ENCODE data around the gene EYS.

Gene EYS

DNA sequence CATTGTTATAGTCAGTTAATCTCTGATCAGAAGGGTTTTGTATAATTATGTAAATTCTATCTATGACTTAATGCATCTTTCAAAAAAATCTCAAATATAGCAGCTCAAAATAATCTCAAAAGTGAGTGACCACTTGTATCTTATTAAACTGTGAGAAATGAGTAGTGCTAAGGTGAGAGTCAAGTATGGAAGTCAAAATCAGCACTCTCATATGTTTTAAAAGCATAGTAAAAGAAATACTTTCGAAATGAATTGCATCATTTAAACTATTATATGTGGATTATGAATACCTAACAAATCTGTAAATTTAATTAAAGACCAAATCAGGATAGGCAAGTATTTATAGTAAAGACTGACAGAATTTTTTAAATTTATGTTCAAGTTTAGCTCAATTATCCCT, 1425.9 kb downstream of the EYS start:
- Histone ChIP-seq H3K9me2 (replicated peaks; ENCODE audit: insufficient read depth, low read length) (no peaks in the 10 kb centered on the region), H3K4me1 (ENCODE audit: low read length) (no peaks in the 10 kb centered on the region), H3K36me3 (replicated peaks; ENCODE audit: insufficient read depth, low read length) (no peaks in the 10 kb centered on the region), H3K9me3 (replicated peaks; ENCODE audit: insufficient read depth, low read length) (no peaks in the 10 kb centered on the region), H3K9ac (ENCODE audit: low read length) (no peak overlapping the region), H4K20me1 (ENCODE audit: insufficient read depth, low read length) (no peaks in the 10 kb centered on the region), H3K27me3 (replicated peaks; ENCODE audit: insufficient read depth, low read length) (no peaks in the 10 kb centered on the region), H2AFZ (ENCODE audit: low read length) (no peak overlapping the region), H3F3A (ENCODE audit: insufficient read depth, low read length) (no peaks in the 10 kb centered on the region), H3K4me3 (ENCODE audit: low read length) (no peak overlapping the region), H3K27ac (ENCODE audit: low read length) (no peak overlapping the region), H3K4me2 (ENCODE audit: low read depth, low read length) (no peak overlapping the region), H3K79me2 (ENCODE audit: low read length) (no peaks in the 10 kb centered on the region)
- TF ChIP-seq EZH2phosphoT487 (IDR thresholded peaks at IDR 0.05; ENCODE audit: low read length), result no peak
- TF ChIP-seq, protein P1, sequence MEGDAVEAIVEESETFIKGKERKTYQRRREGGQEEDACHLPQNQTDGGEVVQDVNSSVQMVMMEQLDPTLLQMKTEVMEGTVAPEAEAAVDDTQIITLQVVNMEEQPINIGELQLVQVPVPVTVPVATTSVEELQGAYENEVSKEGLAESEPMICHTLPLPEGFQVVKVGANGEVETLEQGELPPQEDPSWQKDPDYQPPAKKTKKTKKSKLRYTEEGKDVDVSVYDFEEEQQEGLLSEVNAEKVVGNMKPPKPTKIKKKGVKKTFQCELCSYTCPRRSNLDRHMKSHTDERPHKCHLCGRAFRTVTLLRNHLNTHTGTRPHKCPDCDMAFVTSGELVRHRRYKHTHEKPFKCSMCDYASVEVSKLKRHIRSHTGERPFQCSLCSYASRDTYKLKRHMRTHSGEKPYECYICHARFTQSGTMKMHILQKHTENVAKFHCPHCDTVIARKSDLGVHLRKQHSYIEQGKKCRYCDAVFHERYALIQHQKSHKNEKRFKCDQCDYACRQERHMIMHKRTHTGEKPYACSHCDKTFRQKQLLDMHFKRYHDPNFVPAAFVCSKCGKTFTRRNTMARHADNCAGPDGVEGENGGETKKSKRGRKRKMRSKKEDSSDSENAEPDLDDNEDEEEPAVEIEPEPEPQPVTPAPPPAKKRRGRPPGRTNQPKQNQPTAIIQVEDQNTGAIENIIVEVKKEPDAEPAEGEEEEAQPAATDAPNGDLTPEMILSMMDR (IDR thresholded peaks at IDR 0.05; ENCODE audit: low read length), result no peak
- DNase-seq, result no peak

DNA sequence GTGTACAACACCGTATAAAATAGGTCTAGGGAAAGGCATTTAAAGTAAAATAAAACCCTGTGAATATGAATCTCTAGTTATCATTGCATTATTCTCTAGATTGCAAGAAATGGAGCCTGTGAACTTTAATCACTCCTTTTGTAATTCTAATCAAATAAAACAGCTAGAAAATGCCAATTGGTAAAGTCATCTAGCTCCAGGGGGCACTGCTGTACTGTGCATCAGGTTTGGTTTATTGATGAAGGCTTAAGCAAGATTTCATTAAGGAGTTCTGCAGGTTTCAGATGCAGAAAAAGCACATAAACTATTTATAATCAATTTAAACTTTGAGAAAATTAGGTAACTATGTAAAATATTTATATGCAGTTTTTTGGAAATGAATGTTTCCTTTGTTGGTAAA, 1426.5 kb downstream of the EYS start:
- no peaks in the 10 kb centered on the region for H3K9me3 ChIP-seq (replicated peaks; ENCODE audit: insufficient read depth, low read length)
- no peak overlapping the region for H3K4me3 ChIP-seq (ENCODE audit: low read length)
- TF ChIP-seq EZH2 (optimal IDR thresholded peaks at IDR 0.05; ENCODE audit: low read depth, low read length), result no peak
- TF ChIP-seq, protein P1 (IDR thresholded peaks at IDR 0.05; ENCODE audit: low read length), result peak; percentile 34; the same call in 1 of the 2 replicates
- no peaks in the 10 kb centered on the region for H4K20me1 ChIP-seq (ENCODE audit: insufficient read depth, low read length)
- H3K79me2 ChIP-seq (ENCODE audit: low read length), result no peaks in the 10 kb centered on the region
- no peaks in the 10 kb centered on the region for H3K9me2 ChIP-seq (replicated peaks; ENCODE audit: insufficient read depth, low read length)
- peak; percentile 20 for DNase-seq
- no peak overlapping the region for H2AFZ ChIP-seq (ENCODE audit: low read length)
- H3K27ac ChIP-seq (ENCODE audit: low read length), result no peak overlapping the region
- H3K9ac ChIP-seq (ENCODE audit: low read length), result no peak overlapping the region
- no peaks in the 10 kb centered on the region for H3K36me3 ChIP-seq (replicated peaks; ENCODE audit: insufficient read depth, low read length)
- H3K4me1 ChIP-seq (ENCODE audit: low read length), result no peaks in the 10 kb centered on the region
- H3F3A ChIP-seq (ENCODE audit: insufficient read depth, low read length), result no peaks in the 10 kb centered on the region
- no peaks in the 10 kb centered on the region for H3K27me3 ChIP-seq (replicated peaks; ENCODE audit: insufficient read depth, low read length)
- H3K4me2 ChIP-seq (ENCODE audit: low read depth, low read length), result no peak overlapping the region

DNA sequence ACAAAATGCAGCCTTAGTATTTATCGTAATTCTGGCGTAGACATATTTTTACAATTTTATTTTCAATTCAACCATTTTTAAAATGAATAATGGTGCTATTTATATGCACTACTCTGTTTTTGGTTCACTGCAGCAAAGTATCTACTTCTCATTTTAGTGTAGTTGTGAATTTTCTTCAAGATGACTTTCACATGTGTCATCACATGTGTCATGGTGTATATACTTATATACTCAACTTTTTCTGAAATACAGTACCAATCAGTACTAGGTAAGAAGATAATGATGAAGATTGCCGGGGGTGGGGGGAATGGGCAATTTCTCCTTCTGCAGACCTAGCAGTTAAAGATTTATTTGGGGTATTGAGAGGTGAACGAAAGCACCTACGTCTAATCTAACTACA, 1436.9 kb downstream of the EYS start:
- Histone ChIP-seq H3K36me3 (replicated peaks; ENCODE audit: insufficient read depth, low read length) (no peaks in the 10 kb centered on the region), H3F3A (ENCODE audit: insufficient read depth, low read length) (peaks cover 7% of the 10 kb centered on the region; the same call in 1 of the 2 replicates), H4K20me1 (ENCODE audit: insufficient read depth, low read length) (no peaks in the 10 kb centered on the region), H3K4me3 (ENCODE audit: low read length) (no peak overlapping the region), H3K4me1 (ENCODE audit: low read length) (peaks cover 23% of the 10 kb centered on the region), H3K9ac (ENCODE audit: low read length) (no peak overlapping the region), H3K4me2 (ENCODE audit: low read depth, low read length) (no peak overlapping the region), H3K27me3 (replicated peaks; ENCODE audit: insufficient read depth, low read length) (no peaks in the 10 kb centered on the region), H3K9me2 (replicated peaks; ENCODE audit: insufficient read depth, low read length) (no peaks in the 10 kb centered on the region), H3K27ac (ENCODE audit: low read length) (no peak overlapping the region), H3K79me2 (ENCODE audit: low read length) (no peaks in the 10 kb centered on the region), H2AFZ (ENCODE audit: low read length) (no peak overlapping the region), H3K9me3 (replicated peaks; ENCODE audit: insufficient read depth, low read length) (no peaks in the 10 kb centered on the region)
- no peak for TF ChIP-seq EZH2 (optimal IDR thresholded peaks at IDR 0.05; ENCODE audit: low read depth, low read length)
- no peak for TF ChIP-seq EZH2phosphoT487 (IDR thresholded peaks at IDR 0.05; ENCODE audit: low read length)
- TF ChIP-seq, protein P1 (IDR thresholded peaks at IDR 0.05; ENCODE audit: low read length), result no peak
- DNase-seq, result no peak

Measured in MM.1S (cell line).